ENCODE data around the gene JAZF1.
A peak's percentile ranks its signal among the peaks of the same experiment; 100 is the strongest.

The JAZF1 gene

GRCh38 chr7:28144266-28144665 is 36.3 kb downstream of the JAZF1 start:
- DNase-seq (ENCODE audit: low read depth), result no peak
- no peak overlapping the region for H3K4me3 ChIP-seq (ENCODE audit: low read depth, low read length)

GRCh38 chr7:28142650-28143049 is 37.9 kb downstream of the JAZF1 start:
- no peak for DNase-seq (ENCODE audit: low read depth)
- H3K4me3 ChIP-seq (ENCODE audit: low read depth, low read length), result no peak overlapping the region

GRCh38 chr7:28140979-28141378 is 39.6 kb downstream of the JAZF1 start:
- DNase-seq (ENCODE audit: low read depth), result no peak
- H3K4me3 ChIP-seq (ENCODE audit: low read depth, low read length), result no peak overlapping the region

GRCh38 chr7:28138837-28139236 is 41.8 kb downstream of the JAZF1 start:
- no peak for DNase-seq (ENCODE audit: low read depth)
- no peak overlapping the region for H3K4me3 ChIP-seq (ENCODE audit: low read depth, low read length)

GRCh38 chr7:28137463-28137862 is 43.1 kb downstream of the JAZF1 start:
- no peak overlapping the region for H3K4me3 ChIP-seq (ENCODE audit: low read depth, low read length)

GRCh38 chr7:28136885-28137284 is 43.7 kb downstream of the JAZF1 start:
- no peak overlapping the region for H3K4me3 ChIP-seq (ENCODE audit: low read depth, low read length)
- no peak for DNase-seq (ENCODE audit: low read depth)

More at GRCh38 chr7:28137463-28137862, 43.1 kb downstream of the JAZF1 start:
- DNase-seq (ENCODE audit: low read depth), result no peak

GRCh38 chr7:28136420-28136819 is 44.2 kb downstream of the JAZF1 start:
- DNase-seq (ENCODE audit: low read depth), result no peak
- H3K4me3 ChIP-seq (ENCODE audit: low read depth, low read length), result no peak overlapping the region

- DNase-seq (ENCODE audit: low read depth), result no peak
- no peak overlapping the region for H3K4me3 ChIP-seq (ENCODE audit: low read depth, low read length)
Measured at GRCh38 chr7:28135760-28136159, 44.8 kb downstream of the JAZF1 start.

GRCh38 chr7:28135315-28135714 is 45.3 kb downstream of the JAZF1 start:
- H3K4me3 ChIP-seq (ENCODE audit: low read depth, low read length), result no peak overlapping the region
- no peak for DNase-seq (ENCODE audit: low read depth)

GRCh38 chr7:28133872-28134271 is 46.7 kb downstream of the JAZF1 start:
- H3K4me3 ChIP-seq (ENCODE audit: low read depth, low read length), result no peak overlapping the region
- no peak for DNase-seq (ENCODE audit: low read depth)

GRCh38 chr7:28132959-28133870 is 47.4 kb downstream of the JAZF1 start:
- no peak for DNase-seq (ENCODE audit: low read depth)
- no peak overlapping the region for H3K4me3 ChIP-seq (ENCODE audit: low read depth, low read length)

GRCh38 chr7:28130277-28130676 is 50.3 kb downstream of the JAZF1 start:
- DNase-seq (ENCODE audit: low read depth), result peak; percentile 60
- no peak overlapping the region for H3K4me3 ChIP-seq (ENCODE audit: low read depth, low read length)

GRCh38 chr7:28128608-28129007 is 52.0 kb downstream of the JAZF1 start:
- no peak for DNase-seq (ENCODE audit: low read depth)
- no peak overlapping the region for H3K4me3 ChIP-seq (ENCODE audit: low read depth, low read length)

GRCh38 chr7:28126410-28127041 is 54.1 kb downstream of the JAZF1 start:
- no peak overlapping the region for H3K4me3 ChIP-seq (ENCODE audit: low read depth, low read length)
- no peak for DNase-seq (ENCODE audit: low read depth)

- DNase-seq (ENCODE audit: low read depth), result no peak
- no peak overlapping the region for H3K4me3 ChIP-seq (ENCODE audit: low read depth, low read length)
Measured at GRCh38 chr7:28125431-28126409, 54.9 kb downstream of the JAZF1 start.

GRCh38 chr7:28124413-28124812 is 56.2 kb downstream of the JAZF1 start:
- no peak overlapping the region for H3K4me3 ChIP-seq (ENCODE audit: low read depth, low read length)
- no peak for DNase-seq (ENCODE audit: low read depth)

- no peak for DNase-seq (ENCODE audit: low read depth)
- H3K4me3 ChIP-seq (ENCODE audit: low read depth, low read length), result no peak overlapping the region
Measured at GRCh38 chr7:28123752-28124151, 56.8 kb downstream of the JAZF1 start.

GRCh38 chr7:28121496-28121895 is 59.1 kb downstream of the JAZF1 start:
- H3K4me3 ChIP-seq (ENCODE audit: low read depth, low read length), result no peak overlapping the region
- no peak for DNase-seq (ENCODE audit: low read depth)

- DNase-seq (ENCODE audit: low read depth), result no peak
Measured at GRCh38 chr7:28116041-28116440, 64.6 kb downstream of the JAZF1 start.

GRCh38 chr7:28115261-28115660 is 65.3 kb downstream of the JAZF1 start:
- H3K4me3 ChIP-seq (ENCODE audit: low read depth, low read length), result no peak overlapping the region
- DNase-seq (ENCODE audit: low read depth), result no peak

More at GRCh38 chr7:28116041-28116440, 64.6 kb downstream of the JAZF1 start:
- no peak overlapping the region for H3K4me3 ChIP-seq (ENCODE audit: low read depth, low read length)

All from skeletal muscle cell (primary cell).